ENCODE data around the gene HNRNPA0.
"Not testable (repeated sequence)": the region's sequence is repeated elsewhere in the genome, so short reads cannot be mapped to it uniquely, and the experiment has no call there.

Gene HNRNPA0

GRCh38 chr5:137754188-137754960 is at the start of gene HNRNPA0:
HNRNPA0 (minus strand) TSS chr5:137754363; CDS start chr5:137754066, 297 bp downstream.
- peak; percentile 92 for DNase-seq (ENCODE audit: low spot score)

GRCh38 chr5:137802282-137803210 is 48.4 kb upstream of the HNRNPA0 start:
- no peak for DNase-seq (ENCODE audit: low spot score)

- no peak for DNase-seq (ENCODE audit: low spot score)
Measured at GRCh38 chr5:137800700-137801411, 46.7 kb upstream of the HNRNPA0 start.

GRCh38 chr5:137796279-137796678 is 42.1 kb upstream of the HNRNPA0 start:
- no peak for DNase-seq (ENCODE audit: low spot score)

- no peak for DNase-seq (ENCODE audit: low spot score)
Measured at GRCh38 chr5:137794863-137795262, 40.7 kb upstream of the HNRNPA0 start.

- no peak for DNase-seq (ENCODE audit: low spot score)
Measured at GRCh38 chr5:137792303-137792702, 38.1 kb upstream of the HNRNPA0 start.

GRCh38 chr5:137791799-137792198 is 37.6 kb upstream of the HNRNPA0 start:
- DNase-seq (ENCODE audit: low spot score), result no peak

- DNase-seq (ENCODE audit: low spot score), result no peak
Measured at GRCh38 chr5:137791387-137791786, 37.2 kb upstream of the HNRNPA0 start.

- not testable (repeated sequence) for DNase-seq (ENCODE audit: low spot score)
Measured at GRCh38 chr5:137788560-137788959, 34.4 kb upstream of the HNRNPA0 start.

- no peak for DNase-seq (ENCODE audit: low spot score)
Measured at GRCh38 chr5:137782984-137783536, 28.9 kb upstream of the HNRNPA0 start.

- DNase-seq (ENCODE audit: low spot score), result no peak
Measured at GRCh38 chr5:137782055-137782454, 27.9 kb upstream of the HNRNPA0 start.

GRCh38 chr5:137778772-137779564 is 24.8 kb upstream of the HNRNPA0 start:
- no peak for DNase-seq (ENCODE audit: low spot score)

GRCh38 chr5:137767937-137768336 is 13.8 kb upstream of the HNRNPA0 start:
- not testable (repeated sequence) for DNase-seq (ENCODE audit: low spot score)

GRCh38 chr5:137761566-137761965 is 7.4 kb upstream of the HNRNPA0 start:
- no peak for DNase-seq (ENCODE audit: low spot score)

- DNase-seq (ENCODE audit: low spot score), result no peak
Measured at GRCh38 chr5:137760719-137761516, 6.8 kb upstream of the HNRNPA0 start.

- DNase-seq (ENCODE audit: low spot score), result no peak
Measured at GRCh38 chr5:137760294-137760693, 6.1 kb upstream of the HNRNPA0 start.

- DNase-seq (ENCODE audit: low spot score), result no peak
Measured at GRCh38 chr5:137758715-137759306, 4.6 kb upstream of the HNRNPA0 start.

GRCh38 chr5:137758121-137758520 is 4.0 kb upstream of the HNRNPA0 start:
- DNase-seq (ENCODE audit: low spot score), result no peak

- DNase-seq (ENCODE audit: low spot score), result no peak
Measured at GRCh38 chr5:137757634-137758033, 3.5 kb upstream of the HNRNPA0 start.

Measured in HuH-7.5 (cell line).